Astrocyte of the cerebellum (primary cell): ENCODE measurements around the gene COL4A2.

Source experiments
- DNase-seq: peaks from one replicate; pipeline ENCODE4 v3.0.0-alpha.2; 2011; ENCODE audit warnings: low read depth
- H3K4me3 ChIP-seq: 2 replicates; pipeline ENCODE4 v1.5.1; 2011; ENCODE audit warnings: mild to moderate bottlenecking, low read depth, low read length, moderate library complexity
- in situ Hi-C: cut with HindIII; loops from 2 replicates; pipeline ENCODE4 v1.10.0; 2017; ENCODE audit warnings: low sequenced_read_pairs
- TF ChIP-seq, protein P1 (sequence below): IDR thresholded peaks from 2 replicates; pipeline ENCODE4 v1.5.1; 2012; ENCODE audit warnings: low read length, low read depth, moderate library complexity, mild to moderate bottlenecking; ENCODE audit errors: missing control alignments

The COL4A2 gene

DNA sequence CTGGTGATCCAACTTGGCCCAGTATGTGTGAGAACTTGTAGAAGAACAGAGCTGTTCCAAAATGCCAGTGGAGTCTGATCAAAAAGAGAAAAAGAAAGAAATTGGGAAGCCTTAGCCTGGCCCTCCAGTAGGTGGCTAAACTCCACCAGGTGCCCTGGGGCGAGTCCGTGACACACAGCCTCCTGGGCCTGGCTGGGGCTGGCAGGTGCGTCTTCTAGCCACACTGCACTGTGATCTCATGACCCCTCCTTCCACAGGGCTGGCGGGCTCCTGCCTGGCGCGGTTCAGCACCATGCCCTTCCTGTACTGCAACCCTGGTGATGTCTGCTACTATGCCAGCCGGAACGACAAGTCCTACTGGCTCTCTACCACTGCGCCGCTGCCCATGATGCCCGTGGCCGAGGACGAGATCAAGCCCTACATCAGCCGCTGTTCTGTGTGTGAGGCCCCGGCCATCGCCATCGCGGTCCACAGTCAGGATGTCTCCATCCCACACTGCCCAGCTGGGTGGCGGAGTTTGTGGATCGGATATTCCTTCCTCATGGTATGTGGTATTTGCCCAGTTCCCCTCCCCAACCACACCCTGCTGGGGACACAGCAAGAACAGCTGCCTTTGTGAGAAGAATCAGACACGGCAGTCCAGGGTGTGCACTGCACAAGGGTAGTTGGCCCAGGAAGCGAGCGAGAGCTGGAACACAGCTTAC lies 200.7 kb downstream of the COL4A2 start:
- in situ Hi-C loops: no loop called here
- no peak overlapping the region for H3K4me3 ChIP-seq
- TF ChIP-seq, protein P1, sequence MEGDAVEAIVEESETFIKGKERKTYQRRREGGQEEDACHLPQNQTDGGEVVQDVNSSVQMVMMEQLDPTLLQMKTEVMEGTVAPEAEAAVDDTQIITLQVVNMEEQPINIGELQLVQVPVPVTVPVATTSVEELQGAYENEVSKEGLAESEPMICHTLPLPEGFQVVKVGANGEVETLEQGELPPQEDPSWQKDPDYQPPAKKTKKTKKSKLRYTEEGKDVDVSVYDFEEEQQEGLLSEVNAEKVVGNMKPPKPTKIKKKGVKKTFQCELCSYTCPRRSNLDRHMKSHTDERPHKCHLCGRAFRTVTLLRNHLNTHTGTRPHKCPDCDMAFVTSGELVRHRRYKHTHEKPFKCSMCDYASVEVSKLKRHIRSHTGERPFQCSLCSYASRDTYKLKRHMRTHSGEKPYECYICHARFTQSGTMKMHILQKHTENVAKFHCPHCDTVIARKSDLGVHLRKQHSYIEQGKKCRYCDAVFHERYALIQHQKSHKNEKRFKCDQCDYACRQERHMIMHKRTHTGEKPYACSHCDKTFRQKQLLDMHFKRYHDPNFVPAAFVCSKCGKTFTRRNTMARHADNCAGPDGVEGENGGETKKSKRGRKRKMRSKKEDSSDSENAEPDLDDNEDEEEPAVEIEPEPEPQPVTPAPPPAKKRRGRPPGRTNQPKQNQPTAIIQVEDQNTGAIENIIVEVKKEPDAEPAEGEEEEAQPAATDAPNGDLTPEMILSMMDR: no peak
- DNase-seq: no peak

DNA sequence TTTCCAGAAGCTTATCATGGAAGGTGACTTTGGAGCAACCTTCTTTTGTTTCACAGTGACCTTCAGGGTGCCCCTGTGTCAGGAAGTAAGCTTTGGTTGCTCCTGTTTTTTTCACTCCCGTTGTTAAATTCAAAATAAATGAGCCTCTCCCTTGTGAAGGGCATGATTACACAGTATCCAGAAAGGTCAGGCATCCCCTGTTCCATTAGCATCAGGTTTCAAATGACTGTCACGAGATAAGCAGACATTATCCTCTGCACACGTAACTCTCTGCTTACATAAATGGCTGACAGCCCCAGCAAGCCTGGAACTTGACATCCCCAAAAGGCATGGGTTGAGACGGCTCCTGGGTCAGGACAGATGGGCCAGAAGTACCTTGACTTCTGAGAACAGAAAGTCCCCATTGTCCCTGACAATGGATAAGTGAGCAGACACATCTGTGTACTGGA lies 202.4 kb downstream of the COL4A2 start:
- DNase-seq: no peak
- in situ Hi-C loops: no loop called here
- H3K4me3 ChIP-seq: no peak overlapping the region
- TF ChIP-seq, protein P1: no peak

DNA sequence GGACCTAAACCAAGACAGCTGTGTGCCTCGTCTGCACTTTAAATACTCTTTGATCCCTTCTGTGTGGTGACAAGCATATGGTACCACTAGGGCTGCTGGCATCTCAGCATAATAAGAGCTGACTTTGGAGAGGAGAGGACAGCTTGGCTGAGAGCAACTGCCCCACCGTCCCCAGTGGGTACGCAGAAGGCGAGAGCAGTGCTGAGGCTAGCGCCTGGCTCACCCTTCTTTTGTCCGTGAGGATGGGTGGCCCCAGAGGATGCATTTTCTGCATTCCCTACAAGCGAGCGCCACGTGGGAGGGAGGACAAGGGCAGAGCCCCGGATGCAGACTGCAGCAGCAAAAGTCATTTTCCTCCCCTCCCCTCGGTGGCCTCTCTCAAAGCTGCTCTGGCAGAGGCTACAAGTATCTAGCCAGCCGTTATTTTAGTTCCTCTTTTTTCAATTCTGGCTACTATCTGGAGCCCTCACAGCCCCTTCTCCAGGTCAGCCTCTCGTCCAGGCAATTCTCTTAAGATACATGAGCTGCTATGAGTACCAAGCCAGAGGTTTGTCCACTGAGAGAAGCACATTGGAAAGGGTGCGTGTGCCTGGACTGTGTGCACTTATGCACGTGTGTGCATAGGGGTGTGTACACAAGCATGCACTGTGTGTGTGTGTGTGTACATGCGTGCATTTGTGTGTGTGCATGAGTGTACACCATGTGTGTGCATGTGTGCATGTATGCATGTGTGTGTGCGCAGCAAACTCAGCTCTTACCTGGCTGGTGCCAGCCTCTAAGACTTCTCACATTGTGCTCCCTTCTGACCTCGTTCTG lies 203.1 kb downstream of the COL4A2 start:
- no peak for DNase-seq
- in situ Hi-C loops: no loop called here
- TF ChIP-seq, protein P1: no peak
- H3K4me3 ChIP-seq: no peak overlapping the region

DNA sequence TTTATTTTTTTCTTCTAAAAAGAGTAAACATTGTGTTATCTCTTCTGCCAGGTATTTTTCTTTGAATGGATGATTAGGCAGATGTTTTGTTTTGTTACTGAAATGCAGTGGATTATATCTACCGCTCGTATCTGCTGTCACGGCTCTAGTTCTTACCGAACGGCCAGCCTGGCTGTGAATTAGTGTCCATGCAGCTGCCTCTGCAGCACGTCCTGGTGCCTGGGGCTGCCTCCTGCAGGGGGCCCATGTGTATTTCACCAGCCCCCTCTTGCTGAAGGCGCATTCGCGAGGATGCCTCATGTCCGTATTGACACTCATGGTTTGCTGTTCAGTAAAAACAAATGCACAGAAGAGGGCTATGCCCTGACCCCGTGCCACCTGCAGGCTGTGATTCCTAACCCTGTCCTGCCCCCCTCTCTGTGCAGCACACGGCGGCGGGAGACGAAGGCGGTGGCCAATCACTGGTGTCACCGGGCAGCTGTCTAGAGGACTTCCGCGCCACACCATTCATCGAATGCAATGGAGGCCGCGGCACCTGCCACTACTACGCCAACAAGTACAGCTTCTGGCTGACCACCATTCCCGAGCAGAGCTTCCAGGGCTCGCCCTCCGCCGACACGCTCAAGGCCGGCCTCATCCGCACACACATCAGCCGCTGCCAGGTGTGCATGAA lies 204.6 kb downstream of the COL4A2 start:
- no peak for DNase-seq
- H3K4me3 ChIP-seq: no peak overlapping the region
- in situ Hi-C loops: no loop called here
- TF ChIP-seq, protein P1: no peak

DNA sequence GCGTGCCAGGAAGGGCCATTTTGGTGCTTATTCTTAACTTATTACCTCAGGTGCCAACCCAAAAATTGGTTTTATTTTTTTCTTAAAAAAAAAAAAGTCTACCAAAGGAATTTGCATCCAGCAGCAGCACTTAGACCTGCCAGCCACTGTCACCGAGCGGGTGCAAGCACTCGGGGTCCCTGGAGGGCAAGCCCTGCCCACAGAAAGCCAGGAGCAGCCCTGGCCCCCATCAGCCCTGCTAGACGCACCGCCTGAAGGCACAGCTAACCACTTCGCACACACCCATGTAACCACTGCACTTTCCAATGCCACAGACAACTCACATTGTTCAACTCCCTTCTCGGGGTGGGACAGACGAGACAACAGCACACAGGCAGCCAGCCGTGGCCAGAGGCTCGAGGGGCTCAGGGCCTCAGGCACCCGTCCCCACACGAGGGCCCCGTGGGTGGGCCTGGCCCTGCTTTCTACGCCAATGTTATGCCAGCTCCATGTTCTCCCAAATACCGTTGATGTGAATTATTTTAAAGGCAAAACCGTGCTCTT lies 205.2 kb downstream of the COL4A2 start:
- TF ChIP-seq, protein P1: no peak
- DNase-seq: no peak
- H3K4me3 ChIP-seq: no peak overlapping the region
- in situ Hi-C loops: no loop called here

DNA sequence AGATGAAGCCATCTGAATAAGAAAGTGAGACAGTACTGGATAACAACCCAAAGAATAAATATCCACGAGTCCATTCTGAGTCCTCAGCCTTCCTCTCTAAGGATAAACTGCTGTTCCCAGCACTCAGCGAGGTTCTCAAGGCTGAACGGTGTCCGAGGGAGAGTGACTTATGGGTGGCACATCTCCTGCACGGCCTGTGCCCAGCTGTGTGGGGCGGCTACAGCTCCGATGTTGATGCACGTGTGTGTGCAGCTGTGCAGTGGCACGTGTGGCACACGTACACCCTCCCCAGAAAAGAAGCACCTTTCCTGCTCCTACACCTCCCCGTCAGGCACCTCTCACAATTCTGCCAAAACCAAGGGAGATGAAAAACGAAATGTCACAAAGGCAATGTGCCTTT lies 209.4 kb downstream of the COL4A2 start:
- in situ Hi-C loops: no loop called here
- DNase-seq: no peak
- H3K4me3 ChIP-seq: no peak overlapping the region
- TF ChIP-seq, protein P1: no peak
